DOHH2 (cell line): ENCODE measurements around the gene FAM149A.

Source experiments
- EZH2phosphoT487 ChIP-seq: fragments of 200-600 bp; sonication (generic); IDR thresholded peaks from 2 replicates; pipeline ENCODE4 v1.6.1; 2017; ENCODE audit warnings: borderline replicate concordance, mild to moderate bottlenecking, antibody characterized with exemption, low read length, moderate library complexity, mixed read lengths
- TF ChIP-seq, protein P1 (sequence below): fragments of 200-600 bp; sonication (generic); IDR thresholded peaks from one replicate; pipeline ENCODE4 v1.5.1; 2014; ENCODE audit warnings: antibody characterized with exemption, mild to moderate bottlenecking, low read depth, low read length; ENCODE audit not compliant: poor library complexity, severe bottlenecking

DNA sequence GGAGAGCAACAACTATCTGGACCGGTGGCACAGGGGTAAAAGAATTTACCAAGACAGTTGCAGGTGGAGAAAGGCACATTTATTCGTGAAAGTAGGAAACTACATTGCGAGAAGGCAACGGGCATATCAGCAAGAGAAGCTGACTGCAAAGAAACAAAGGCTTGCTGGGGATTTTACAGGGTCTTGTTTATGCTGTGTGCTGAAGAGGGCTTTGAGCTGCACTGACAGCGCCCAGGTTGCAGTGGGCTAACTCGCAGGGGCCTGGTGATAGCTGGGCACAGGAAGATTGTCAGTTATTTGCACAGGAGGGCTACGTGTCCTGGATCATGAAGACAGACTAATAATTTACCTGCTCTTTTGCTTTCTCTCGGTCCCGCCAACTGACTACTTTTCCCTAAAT is 24.8 kb upstream of the FAM149A start:
- TF ChIP-seq, protein P1, sequence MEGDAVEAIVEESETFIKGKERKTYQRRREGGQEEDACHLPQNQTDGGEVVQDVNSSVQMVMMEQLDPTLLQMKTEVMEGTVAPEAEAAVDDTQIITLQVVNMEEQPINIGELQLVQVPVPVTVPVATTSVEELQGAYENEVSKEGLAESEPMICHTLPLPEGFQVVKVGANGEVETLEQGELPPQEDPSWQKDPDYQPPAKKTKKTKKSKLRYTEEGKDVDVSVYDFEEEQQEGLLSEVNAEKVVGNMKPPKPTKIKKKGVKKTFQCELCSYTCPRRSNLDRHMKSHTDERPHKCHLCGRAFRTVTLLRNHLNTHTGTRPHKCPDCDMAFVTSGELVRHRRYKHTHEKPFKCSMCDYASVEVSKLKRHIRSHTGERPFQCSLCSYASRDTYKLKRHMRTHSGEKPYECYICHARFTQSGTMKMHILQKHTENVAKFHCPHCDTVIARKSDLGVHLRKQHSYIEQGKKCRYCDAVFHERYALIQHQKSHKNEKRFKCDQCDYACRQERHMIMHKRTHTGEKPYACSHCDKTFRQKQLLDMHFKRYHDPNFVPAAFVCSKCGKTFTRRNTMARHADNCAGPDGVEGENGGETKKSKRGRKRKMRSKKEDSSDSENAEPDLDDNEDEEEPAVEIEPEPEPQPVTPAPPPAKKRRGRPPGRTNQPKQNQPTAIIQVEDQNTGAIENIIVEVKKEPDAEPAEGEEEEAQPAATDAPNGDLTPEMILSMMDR, result no peak
- TF ChIP-seq EZH2phosphoT487, result no peak
